Erythroblast (primary cell): ENCODE measurements around the gene TNFSF9.

Source experiments
- GATA1 ChIP-seq: IDR thresholded peaks from 2 replicates; pipeline ENCODE4 v1.6.1; 2011; ENCODE audit warnings: low read depth, mild to moderate bottlenecking, control low read depth, low read length, moderate library complexity
- POLR2A ChIP-seq: IDR thresholded peaks from 2 replicates; pipeline ENCODE4 v1.6.1; 2011; ENCODE audit warnings: mild to moderate bottlenecking, low read length

DNA sequence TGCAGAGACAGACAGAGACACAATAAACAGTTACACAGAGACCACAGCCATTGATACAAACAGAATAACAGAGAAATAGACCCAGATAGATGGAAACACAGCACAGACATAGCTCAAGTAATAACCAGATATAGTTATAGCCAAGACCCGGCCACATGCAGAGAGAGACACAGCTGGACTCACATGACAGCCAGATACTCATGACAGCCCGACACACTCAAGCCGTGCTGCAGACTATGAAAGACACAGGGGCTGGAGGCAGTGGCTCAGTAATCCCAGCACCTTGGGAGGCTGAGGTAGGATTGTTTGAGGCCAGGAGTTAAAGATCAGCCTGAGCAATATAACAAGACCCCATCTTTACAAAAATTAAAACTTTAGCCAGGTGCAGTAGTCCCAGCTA, 47.6 kb upstream of the TNFSF9 start:
- TF ChIP-seq POLR2A (no peak), GATA1 (no peak)
